IMR-90 (cell line): ENCODE results near the gene ALOX15B. TPM values are rescaled to one million over a fixed set of nuclear protein-coding genes. Genes with fewer than 3 reads are reported as not detected.

Source experiments
- ATAC-seq: fragments of 200-7000 bp; cut with Tn5 transposase; 2 replicates; pipeline ENCODE4 v1.9.1; 2020; ENCODE audit warnings: low read depth, mild to moderate bottlenecking, moderate library complexity
- BruUV-seq: library from RNA; stranded (reverse); fragments of 400-500 nt; replicated peaks from 2 replicates; lab custom pipeline; 2021; lab: Mats Ljungman, UMichigan
- CTCF ChIA-PET: fragments of 300-600 bp; formaldehyde crosslinking; extraction: SDS; loops from one replicate; lab custom pipeline; 2021; ENCODE audit warnings: antibody characterized with exemption; lab: Yijun Ruan, JAX
- POLR2A ChIA-PET: fragments of 300-600 bp; sonication (Branson Sonifier 250); formaldehyde crosslinking; loops from one replicate; lab custom pipeline; 2022; ENCODE audit warnings: antibody characterized with exemption; ENCODE audit not compliant: unreplicated experiment; lab: Charles Lee
- DNase-seq: peaks from one replicate; pipeline ENCODE4 v3.0.0; 2013
- H2AFZ ChIP-seq: replicated peaks from 2 replicates; pipeline ENCODE3; 2013; ENCODE audit warnings: low read length, mild to moderate bottlenecking; ENCODE audit not compliant: poor library complexity
- H2AK5ac ChIP-seq: 2 replicates; pipeline ENCODE4 v1.6.1; 2013; ENCODE audit warnings: low read depth, low read length, inconsistent platforms
- H2AK9ac ChIP-seq: replicated peaks from 2 replicates; pipeline ENCODE3; 2013; ENCODE audit warnings: mild to moderate bottlenecking, low read depth, low read length, moderate library complexity; ENCODE audit not compliant: poor library complexity
- H2BK120ac ChIP-seq: 2 replicates; pipeline ENCODE4 v1.6.1; 2013; ENCODE audit warnings: low read depth, low read length, inconsistent platforms
- H2BK15ac ChIP-seq: 3 replicates; pipeline ENCODE4 v1.6.1; 2013; ENCODE audit warnings: low read depth, low read length, inconsistent platforms
- H2BK20ac ChIP-seq: 2 replicates; pipeline ENCODE4 v1.6.1; 2013; ENCODE audit warnings: low read depth, mild to moderate bottlenecking, inconsistent platforms, low read length, moderate library complexity
- H2BK5ac ChIP-seq: 2 replicates; pipeline ENCODE4 v1.6.1; 2013; ENCODE audit warnings: mild to moderate bottlenecking, low read depth, low read length, inconsistent platforms; ENCODE audit not compliant: poor library complexity, severe bottlenecking
- H3K14ac ChIP-seq: replicated peaks from 2 replicates; pipeline ENCODE4 v1.6.1; 2013; ENCODE audit warnings: low read depth, low read length, inconsistent platforms
- H3K18ac ChIP-seq: 2 replicates; pipeline ENCODE4 v1.6.1; 2013; ENCODE audit warnings: low read depth, low read length, control low read depth
- H3K23ac ChIP-seq: 2 replicates; pipeline ENCODE4 v1.6.1; 2013; ENCODE audit warnings: low read depth, low read length, inconsistent platforms
- H3K27ac ChIP-seq: 2 replicates; pipeline ENCODE4 v1.5.1; 2013; ENCODE audit warnings: mild to moderate bottlenecking, control low read depth, low read length; ENCODE audit not compliant: insufficient read depth
- H3K27me3 ChIP-seq: 2 replicates; pipeline ENCODE4 v1.6.1; 2013; ENCODE audit warnings: low read length; ENCODE audit not compliant: control insufficient read depth, insufficient read depth
- H3K36me3 ChIP-seq: 2 replicates; pipeline ENCODE4 v1.6.1; 2013; ENCODE audit warnings: low read length, mixed read lengths; ENCODE audit not compliant: control insufficient read depth, insufficient read depth
- H3K4ac ChIP-seq: 2 replicates; pipeline ENCODE4 v1.6.1; 2013; ENCODE audit warnings: low read depth, low read length, inconsistent platforms
- H3K4me1 ChIP-seq: 2 replicates; pipeline ENCODE4 v1.6.1; 2013; ENCODE audit warnings: low read length, mixed read lengths; ENCODE audit not compliant: control insufficient read depth, insufficient read depth
- H3K4me2 ChIP-seq: 2 replicates; pipeline ENCODE4 v1.6.1; 2013; ENCODE audit warnings: low read depth, mild to moderate bottlenecking, control low read depth, low read length, moderate library complexity
- H3K4me3 ChIP-seq: 2 replicates; pipeline ENCODE4 v1.5.1; 2013; ENCODE audit warnings: low read depth, mild to moderate bottlenecking, control low read depth, low read length, moderate library complexity; ENCODE audit not compliant: insufficient read depth
- H3K56ac ChIP-seq: 2 replicates; pipeline ENCODE4 v1.6.1; 2013; ENCODE audit warnings: low read length, inconsistent platforms; ENCODE audit not compliant: insufficient read depth; ENCODE audit errors: extremely low read depth
- H3K79me1 ChIP-seq, 2 experiments: 2 replicates each; pipeline ENCODE4 v1.6.1; 2013; ENCODE audit warnings: low read length in 2 of 2, inconsistent platforms in 1 of 2, low read depth in 1 of 2
- H3K9ac ChIP-seq: 2 replicates; pipeline ENCODE4 v1.6.1; 2013; ENCODE audit warnings: low read depth, low read length, control low read depth
- H3K9me1 ChIP-seq: 2 replicates; pipeline ENCODE4 v1.6.1; 2013; ENCODE audit warnings: low read length, inconsistent platforms; ENCODE audit not compliant: insufficient read depth
- H3K9me3 ChIP-seq: 2 replicates; pipeline ENCODE4 v1.6.1; 2013; ENCODE audit warnings: low read length; ENCODE audit not compliant: control insufficient read depth, insufficient read depth
- H4K20me1 ChIP-seq: 2 replicates; pipeline ENCODE4 v1.6.1; 2013; ENCODE audit warnings: low read length, inconsistent platforms; ENCODE audit not compliant: insufficient read depth
- H4K5ac ChIP-seq: 2 replicates; pipeline ENCODE4 v1.6.1; 2013; ENCODE audit warnings: mild to moderate bottlenecking, low read depth, low read length, control low read depth
- H4K8ac ChIP-seq, 2 experiments: 2 replicates each; pipeline ENCODE4 v1.6.1; 2013; ENCODE audit warnings: low read depth in 2 of 2, low read length in 2 of 2, control low read depth in 1 of 2, inconsistent platforms in 1 of 2
- H4K91ac ChIP-seq: 2 replicates; pipeline ENCODE4 v1.6.1; 2013; ENCODE audit warnings: low read depth, low read length, inconsistent platforms; ENCODE audit not compliant: insufficient read depth
- CEBPB ChIP-seq: IDR thresholded peaks from 2 replicates; pipeline ENCODE4 v1.6.1; 2012; ENCODE audit warnings: low read depth, low read length, improper control_type of control experiment
- FOS ChIP-seq: fragments of 150-350 bp; IDR thresholded peaks from 2 replicates; pipeline ENCODE4 v1.6.1; 2016; ENCODE audit warnings: low read depth, low read length
- MAFK ChIP-seq: IDR thresholded peaks from 2 replicates; pipeline ENCODE4 v1.6.1; 2012; ENCODE audit warnings: low read depth, low read length, improper control_type of control experiment
- MXI1 ChIP-seq: IDR thresholded peaks from 2 replicates; pipeline ENCODE4 v1.6.1; 2012; ENCODE audit warnings: low read depth, mild to moderate bottlenecking, low read length, moderate library complexity, borderline replicate concordance
- POLR2A ChIP-seq: IDR thresholded peaks from 2 replicates; pipeline ENCODE4 v1.6.1; 2012; ENCODE audit warnings: mild to moderate bottlenecking, low read depth, low read length
- RAD21 ChIP-seq: IDR thresholded peaks from 2 replicates; pipeline ENCODE4 v1.6.1; 2012; ENCODE audit warnings: low read length, improper control_type of control experiment
- RCOR1 ChIP-seq: IDR thresholded peaks from 2 replicates; pipeline ENCODE4 v1.6.1; 2012; ENCODE audit warnings: mild to moderate bottlenecking, low read length, improper control_type of control experiment; ENCODE audit not compliant: insufficient replicate concordance
- RFX5 ChIP-seq: IDR thresholded peaks from 2 replicates; pipeline ENCODE4 v1.8.0; 2012; ENCODE audit warnings: low read depth, mild to moderate bottlenecking, low read length, moderate library complexity
- SMC3 ChIP-seq: fragments of 150-350 bp; IDR thresholded peaks from 2 replicates; pipeline ENCODE4 v1.6.1; 2016; ENCODE audit warnings: low read depth, mild to moderate bottlenecking, antibody characterized with exemption, low read length, moderate library complexity
- WGBS, 2 experiments: methylation state at CpG; one replicate each; pipeline versions ENCODE4 v1.1.5 to v1.1.7; 2013; ENCODE audit warnings: missing lambda C conversion rate in 2 of 2; ENCODE audit not compliant: insufficient read length in 1 of 2; ENCODE audit errors: extremely low coverage in 2 of 2; 5-methylcytosine and 5-hydroxymethylcytosine counted together
- dilution Hi-C: fragments of 300-500 bp; cut with HindIII; formaldehyde crosslinking; loops from one replicate; pipeline ENCODE4 v1.14.3; 2018; ENCODE audit warnings: low sequenced_read_pairs; ENCODE audit not compliant: unreplicated experiment
- in situ Hi-C: fragments of 300-500 bp; cut with MboI; formaldehyde crosslinking; loops from 3 replicates; pipeline ENCODE4 v1.14.3; 2019; ENCODE audit warnings: low sequenced_read_pairs, inconsistent platforms, mixed read lengths
- intact Hi-C: fragments of 100-400 bp; cut with micrococcal nuclease; formaldehyde crosslinking; loops from 2 replicates; pipeline ENCODE4 v1.10.0; 2022
- polyA plus RNA-seq, 3 experiments: library from polyadenylated mRNA; depleted of rRNA; stranded (reverse); fragments of >200 nt; gene quantifications; 2 replicates each; pipeline ENCODE4 v1.2.3, GENCODE V29; 2012; ENCODE audit warnings: low replicate concordance in 1 of 3
- total RNA-seq: library from RNA; depleted of rRNA; stranded (reverse); fragments of >200 nt; gene quantifications from 2 replicates; pipeline ENCODE4 v1.2.3, GENCODE V29; 2012
- TF ChIP-seq, protein P1 (sequence below): fragments of 150-350 bp; IDR thresholded peaks from 2 replicates; pipeline ENCODE4 v1.6.1; 2016; ENCODE audit warnings: low read depth, mild to moderate bottlenecking, low read length, moderate library complexity, borderline replicate concordance
- TF ChIP-seq, protein P2 (sequence below): conservative IDR thresholded peaks from 2 replicates; pipeline ENCODE4 v1.5.1; 2012; ENCODE audit warnings: mild to moderate bottlenecking, low read depth, low read length, improper control_type of control experiment
- TF ChIP-seq, protein P3 (sequence below): fragments of 150-350 bp; IDR thresholded peaks from 2 replicates; pipeline ENCODE4 v1.6.1; 2017; ENCODE audit warnings: mild to moderate bottlenecking, antibody characterized with exemption, low read length, low read depth

ALOX15B gene
- total and polyA plus RNA-seq, 2 of the 4 experiments (the other 2 are of a cell fraction) = not detected

DNA sequence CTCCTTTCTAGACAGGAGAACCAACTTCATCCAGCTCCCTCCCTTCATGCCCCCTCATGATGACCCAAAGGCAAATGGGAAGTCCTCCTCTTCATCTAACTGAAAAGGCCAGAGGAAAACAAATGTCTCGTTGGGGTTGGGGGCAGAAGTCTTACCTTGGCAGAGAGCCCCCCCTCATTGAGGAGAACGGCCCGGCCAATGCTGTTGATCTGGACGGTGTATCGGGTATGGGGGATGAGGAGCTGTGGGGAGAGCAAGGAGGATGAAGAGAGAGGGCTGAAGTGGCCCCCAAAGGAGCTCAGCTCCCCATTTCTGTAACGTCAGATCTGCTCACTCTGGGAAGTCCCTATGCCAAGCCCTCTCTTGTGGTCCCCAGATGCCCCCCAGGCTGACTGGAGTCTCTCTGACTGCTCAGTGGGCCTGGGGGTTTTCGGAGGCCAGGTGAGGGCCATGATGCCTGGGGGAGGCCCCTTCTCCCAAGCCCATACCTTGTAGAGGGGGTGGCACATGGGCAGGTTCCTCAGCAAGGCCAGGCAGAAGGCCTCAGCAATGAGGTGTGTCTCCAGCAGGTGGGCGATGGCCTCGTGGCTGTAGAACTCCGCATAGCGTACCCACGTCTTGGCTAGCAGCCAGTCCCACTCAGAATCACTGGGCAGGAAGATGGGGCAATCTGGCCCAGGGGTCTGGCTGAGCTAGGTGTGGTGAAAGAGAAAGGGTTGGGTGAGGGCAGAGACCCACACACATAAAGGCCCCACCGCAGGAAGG is 37.8 kb downstream of the ALOX15B start:
- H3K9ac ChIP-seq = no peak overlapping the region
- H4K5ac ChIP-seq = no peak overlapping the region
- no peaks in the 10 kb centered on the region for H3K9me1 ChIP-seq
- no TSS peak for BruUV-seq
- POLR2A ChIA-PET = no interaction called here
- in situ Hi-C loops (loop anchor here (25.0 kb wide), 2 partner anchors 236 to 686 kb away; partner anchors contain the start of genes ARHGEF15 and SPDYE4), dilution Hi-C loops (no loop called here), intact Hi-C loops (no loop called here)
- H3K4ac ChIP-seq = no peak overlapping the region
- no peak overlapping the region for H2BK20ac ChIP-seq
- H2AK9ac ChIP-seq = no peak overlapping the region
- no peak overlapping the region for H2AFZ ChIP-seq
- H3K56ac ChIP-seq = no peak overlapping the region
- no peak overlapping the region for H3K4me3 ChIP-seq
- no peak overlapping the region for H4K8ac ChIP-seq
- DNase-seq (no peak), ATAC-seq (no peak)
- H2BK15ac ChIP-seq = no peak overlapping the region
- no peak overlapping the region for H3K14ac ChIP-seq
- H2AK5ac ChIP-seq = no peak overlapping the region
- no peaks in the 10 kb centered on the region for H3K36me3 ChIP-seq
- no peak overlapping the region for H3K4me2 ChIP-seq
- H4K20me1 ChIP-seq = no peaks in the 10 kb centered on the region
- TF ChIP-seq MXI1 (no peak), MAFK (no peak), SMC3 (no peak), POLR2A (no peak), RFX5 (no peak), RCOR1 (no peak), CEBPB (no peak), FOS (no peak), RAD21 (no peak)
- TF ChIP-seq, protein P1, sequence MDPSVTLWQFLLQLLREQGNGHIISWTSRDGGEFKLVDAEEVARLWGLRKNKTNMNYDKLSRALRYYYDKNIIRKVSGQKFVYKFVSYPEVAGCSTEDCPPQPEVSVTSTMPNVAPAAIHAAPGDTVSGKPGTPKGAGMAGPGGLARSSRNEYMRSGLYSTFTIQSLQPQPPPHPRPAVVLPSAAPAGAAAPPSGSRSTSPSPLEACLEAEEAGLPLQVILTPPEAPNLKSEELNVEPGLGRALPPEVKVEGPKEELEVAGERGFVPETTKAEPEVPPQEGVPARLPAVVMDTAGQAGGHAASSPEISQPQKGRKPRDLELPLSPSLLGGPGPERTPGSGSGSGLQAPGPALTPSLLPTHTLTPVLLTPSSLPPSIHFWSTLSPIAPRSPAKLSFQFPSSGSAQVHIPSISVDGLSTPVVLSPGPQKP = no peak
- TF ChIP-seq, protein P2, sequence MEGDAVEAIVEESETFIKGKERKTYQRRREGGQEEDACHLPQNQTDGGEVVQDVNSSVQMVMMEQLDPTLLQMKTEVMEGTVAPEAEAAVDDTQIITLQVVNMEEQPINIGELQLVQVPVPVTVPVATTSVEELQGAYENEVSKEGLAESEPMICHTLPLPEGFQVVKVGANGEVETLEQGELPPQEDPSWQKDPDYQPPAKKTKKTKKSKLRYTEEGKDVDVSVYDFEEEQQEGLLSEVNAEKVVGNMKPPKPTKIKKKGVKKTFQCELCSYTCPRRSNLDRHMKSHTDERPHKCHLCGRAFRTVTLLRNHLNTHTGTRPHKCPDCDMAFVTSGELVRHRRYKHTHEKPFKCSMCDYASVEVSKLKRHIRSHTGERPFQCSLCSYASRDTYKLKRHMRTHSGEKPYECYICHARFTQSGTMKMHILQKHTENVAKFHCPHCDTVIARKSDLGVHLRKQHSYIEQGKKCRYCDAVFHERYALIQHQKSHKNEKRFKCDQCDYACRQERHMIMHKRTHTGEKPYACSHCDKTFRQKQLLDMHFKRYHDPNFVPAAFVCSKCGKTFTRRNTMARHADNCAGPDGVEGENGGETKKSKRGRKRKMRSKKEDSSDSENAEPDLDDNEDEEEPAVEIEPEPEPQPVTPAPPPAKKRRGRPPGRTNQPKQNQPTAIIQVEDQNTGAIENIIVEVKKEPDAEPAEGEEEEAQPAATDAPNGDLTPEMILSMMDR = no peak
- TF ChIP-seq, protein P3, sequence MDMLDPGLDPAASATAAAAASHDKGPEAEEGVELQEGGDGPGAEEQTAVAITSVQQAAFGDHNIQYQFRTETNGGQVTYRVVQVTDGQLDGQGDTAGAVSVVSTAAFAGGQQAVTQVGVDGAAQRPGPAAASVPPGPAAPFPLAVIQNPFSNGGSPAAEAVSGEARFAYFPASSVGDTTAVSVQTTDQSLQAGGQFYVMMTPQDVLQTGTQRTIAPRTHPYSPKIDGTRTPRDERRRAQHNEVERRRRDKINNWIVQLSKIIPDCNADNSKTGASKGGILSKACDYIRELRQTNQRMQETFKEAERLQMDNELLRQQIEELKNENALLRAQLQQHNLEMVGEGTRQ = no peak
- no peak overlapping the region for H2BK5ac ChIP-seq
- H3K23ac ChIP-seq = no peak overlapping the region
- 0 out of 2 replicates have a peak, but pooled peaks cover 1% of the 10 kb centered on the region for H3K4me1 ChIP-seq
- no peak overlapping the region for H3K27ac ChIP-seq
- no peaks in the 10 kb centered on the region for H3K9me3 ChIP-seq
- no peak overlapping the region for H3K18ac ChIP-seq
- no peak overlapping the region for H2BK120ac ChIP-seq
- no peak overlapping the region for H4K91ac ChIP-seq
- WGBS, 2 experiments = no CpG with 5 or more reads among the region's 13 CpGs
- no peaks in the 10 kb centered on the region for H3K79me1 ChIP-seq
- H3K27me3 ChIP-seq = peaks cover 75% of the 10 kb centered on the region
- CTCF ChIA-PET = interaction anchor here (0.9 kb wide), 1 partner anchor 17 kb away, joined by 4 read pairs; no protein-coding TSS in a partner anchor
